Astrocyte (in vitro differentiated cells and primary cell): ENCODE measurements around the gene ESCO1. TPM values are rescaled to one million over a fixed set of nuclear protein-coding genes. Genes with fewer than 3 reads are reported as not detected.

ENCODE experiments used
- DNase-seq: peaks from one replicate; pipeline ENCODE4 v3.0.0-alpha.2; 2010; ENCODE audit warnings: low read depth
- FAIRE-seq: peaks from 2 replicates; lab custom pipeline; 2011; peaks lifted over from hg19 to GRCh38; lab: Jason Lieb, UNC
- H2AFZ ChIP-seq: 2 replicates; pipeline ENCODE4 v1.6.0; 2012; ENCODE audit warnings: low read depth, low read length, inconsistent platforms
- H3K27ac ChIP-seq: 2 replicates; pipeline ENCODE4 v1.5.1; 2011; ENCODE audit warnings: low read depth, low read length, inconsistent platforms
- H3K27me3 ChIP-seq: 2 replicates; pipeline ENCODE4 v1.6.0; 2011; ENCODE audit warnings: low read length, inconsistent platforms; ENCODE audit not compliant: insufficient read depth
- H3K36me3 ChIP-seq: 2 replicates; pipeline ENCODE4 v1.5.1; 2011; ENCODE audit warnings: low read length, inconsistent platforms; ENCODE audit not compliant: insufficient read depth
- H3K4me1 ChIP-seq: 2 replicates; pipeline ENCODE4 v1.5.1; 2011; ENCODE audit warnings: low read length, inconsistent platforms; ENCODE audit not compliant: insufficient read depth
- H3K4me2 ChIP-seq: 2 replicates; pipeline ENCODE4 v1.6.0; 2012; ENCODE audit warnings: low read length, inconsistent platforms
- H3K4me3 ChIP-seq: 2 replicates; pipeline ENCODE4 v1.5.1; 2011; ENCODE audit warnings: low read depth, mild to moderate bottlenecking, low read length, inconsistent platforms; ENCODE audit not compliant: insufficient read depth
- H3K79me2 ChIP-seq: 2 replicates; pipeline ENCODE4 v1.6.0; 2012; ENCODE audit warnings: mild to moderate bottlenecking, low read length, inconsistent platforms; ENCODE audit not compliant: insufficient read depth
- H3K9ac ChIP-seq: 2 replicates; pipeline ENCODE4 v1.6.0; 2012; ENCODE audit warnings: mild to moderate bottlenecking, low read length, inconsistent platforms
- H3K9me3 ChIP-seq: 2 replicates; pipeline ENCODE4 v1.5.1; 2012; ENCODE audit warnings: low read depth, mild to moderate bottlenecking, low read length, inconsistent platforms; ENCODE audit not compliant: insufficient read depth
- H4K20me1 ChIP-seq: 2 replicates; pipeline ENCODE4 v1.6.0; 2012; ENCODE audit warnings: low read length, inconsistent platforms; ENCODE audit not compliant: insufficient read depth
- H3K27ac Mint-ChIP-seq: one replicate; pipeline ENCODE4 v1.8.0; 2021; ENCODE audit warnings: mild to moderate bottlenecking, mixed read lengths; ENCODE audit not compliant: unreplicated experiment
- H3K27me3 Mint-ChIP-seq: one replicate; pipeline ENCODE4 v1.8.0; 2021; ENCODE audit warnings: low read depth, mixed read lengths; ENCODE audit not compliant: unreplicated experiment
- H3K36me3 Mint-ChIP-seq: one replicate; pipeline ENCODE4 v1.8.0; 2021; ENCODE audit warnings: low read depth, mixed read lengths; ENCODE audit not compliant: unreplicated experiment
- H3K4me1 Mint-ChIP-seq: one replicate; pipeline ENCODE4 v1.8.0; 2021; ENCODE audit warnings: low read depth, mixed read lengths; ENCODE audit not compliant: unreplicated experiment
- H3K4me3 Mint-ChIP-seq: one replicate; pipeline ENCODE4 v1.8.0; 2021; ENCODE audit warnings: mild to moderate bottlenecking, moderate library complexity, mixed read lengths; ENCODE audit not compliant: unreplicated experiment
- H3K9me3 Mint-ChIP-seq: one replicate; pipeline ENCODE4 v1.8.0; 2021; ENCODE audit warnings: mild to moderate bottlenecking, mixed read lengths; ENCODE audit not compliant: unreplicated experiment
- EZH2 ChIP-seq: IDR thresholded peaks from 2 replicates; pipeline ENCODE4 v1.6.1; 2012; ENCODE audit warnings: mild to moderate bottlenecking, low read length, inconsistent platforms; ENCODE audit not compliant: insufficient read depth
- total RNA-seq: library from RNA; stranded (reverse); gene quantifications from 2 replicates; pipeline ENCODE4 v1.2.1, GENCODE V29; 2021
- TF ChIP-seq, protein P1 (sequence below): IDR thresholded peaks from 2 replicates; pipeline ENCODE4 v1.5.1; 2011; ENCODE audit warnings: low read depth, mild to moderate bottlenecking, inconsistent platforms, low read length, moderate library complexity; ENCODE audit not compliant: insufficient read depth

ESCO1 gene
- total RNA-seq, 1 donor from 2014 or later, result 17.5 TPM

DNA sequence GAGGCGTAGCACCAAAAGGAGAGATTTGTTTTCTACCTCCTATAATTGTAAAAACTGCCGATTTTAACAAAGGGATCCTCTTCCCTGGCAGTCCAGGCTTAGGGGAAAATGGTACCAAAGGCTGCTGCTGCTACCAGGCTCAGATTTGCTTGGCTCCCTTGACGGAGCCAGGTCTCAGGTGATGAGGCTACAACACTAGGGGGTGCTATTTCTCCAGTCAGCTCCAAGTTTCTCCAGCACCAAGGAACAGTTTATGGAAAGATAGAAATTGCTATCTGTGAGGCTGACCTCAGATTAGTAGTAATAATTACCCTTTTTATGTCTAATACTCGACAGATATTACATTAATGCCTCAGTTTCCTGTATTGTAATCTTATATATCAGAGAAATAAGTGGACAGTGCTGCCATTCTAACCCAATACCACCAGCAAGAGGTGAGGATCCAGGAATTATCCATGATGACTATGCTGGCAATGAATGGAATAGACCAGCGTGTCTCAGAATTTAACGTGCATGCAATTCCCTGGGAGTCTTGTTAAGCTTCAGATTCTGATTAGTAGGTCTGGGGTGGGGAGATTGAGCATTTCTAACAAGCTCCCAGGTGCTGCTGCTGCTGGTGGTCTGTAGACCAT lies 111.3 kb downstream of the ESCO1 start:
- no peaks in the 10 kb centered on the region for H3K27me3 Mint-ChIP-seq
- Histone ChIP-seq H3K4me1 (peaks cover 11% of the 10 kb centered on the region), H4K20me1 (no peaks in the 10 kb centered on the region), H3K4me3 (no peak overlapping the region), H3K9me3 (no peaks in the 10 kb centered on the region), H3K36me3 (no peaks in the 10 kb centered on the region), H3K27ac (no peak overlapping the region), H3K27me3 (no peaks in the 10 kb centered on the region), H2AFZ (no peak overlapping the region), H3K9ac (no peak overlapping the region), H3K4me2 (no peak overlapping the region), H3K79me2 (no peaks in the 10 kb centered on the region)
- DNase-seq (peak; percentile 12), FAIRE-seq (no peak)
- TF ChIP-seq, protein P1, sequence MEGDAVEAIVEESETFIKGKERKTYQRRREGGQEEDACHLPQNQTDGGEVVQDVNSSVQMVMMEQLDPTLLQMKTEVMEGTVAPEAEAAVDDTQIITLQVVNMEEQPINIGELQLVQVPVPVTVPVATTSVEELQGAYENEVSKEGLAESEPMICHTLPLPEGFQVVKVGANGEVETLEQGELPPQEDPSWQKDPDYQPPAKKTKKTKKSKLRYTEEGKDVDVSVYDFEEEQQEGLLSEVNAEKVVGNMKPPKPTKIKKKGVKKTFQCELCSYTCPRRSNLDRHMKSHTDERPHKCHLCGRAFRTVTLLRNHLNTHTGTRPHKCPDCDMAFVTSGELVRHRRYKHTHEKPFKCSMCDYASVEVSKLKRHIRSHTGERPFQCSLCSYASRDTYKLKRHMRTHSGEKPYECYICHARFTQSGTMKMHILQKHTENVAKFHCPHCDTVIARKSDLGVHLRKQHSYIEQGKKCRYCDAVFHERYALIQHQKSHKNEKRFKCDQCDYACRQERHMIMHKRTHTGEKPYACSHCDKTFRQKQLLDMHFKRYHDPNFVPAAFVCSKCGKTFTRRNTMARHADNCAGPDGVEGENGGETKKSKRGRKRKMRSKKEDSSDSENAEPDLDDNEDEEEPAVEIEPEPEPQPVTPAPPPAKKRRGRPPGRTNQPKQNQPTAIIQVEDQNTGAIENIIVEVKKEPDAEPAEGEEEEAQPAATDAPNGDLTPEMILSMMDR, result peak; percentile 62
- TF ChIP-seq EZH2, result no peak
- no peak overlapping the region for H3K27ac Mint-ChIP-seq
- peaks cover 15% of the 10 kb centered on the region for H3K4me1 Mint-ChIP-seq
- H3K36me3 Mint-ChIP-seq, result no peaks in the 10 kb centered on the region
- H3K4me3 Mint-ChIP-seq, result no peak overlapping the region
- no peaks in the 10 kb centered on the region for H3K9me3 Mint-ChIP-seq

DNA sequence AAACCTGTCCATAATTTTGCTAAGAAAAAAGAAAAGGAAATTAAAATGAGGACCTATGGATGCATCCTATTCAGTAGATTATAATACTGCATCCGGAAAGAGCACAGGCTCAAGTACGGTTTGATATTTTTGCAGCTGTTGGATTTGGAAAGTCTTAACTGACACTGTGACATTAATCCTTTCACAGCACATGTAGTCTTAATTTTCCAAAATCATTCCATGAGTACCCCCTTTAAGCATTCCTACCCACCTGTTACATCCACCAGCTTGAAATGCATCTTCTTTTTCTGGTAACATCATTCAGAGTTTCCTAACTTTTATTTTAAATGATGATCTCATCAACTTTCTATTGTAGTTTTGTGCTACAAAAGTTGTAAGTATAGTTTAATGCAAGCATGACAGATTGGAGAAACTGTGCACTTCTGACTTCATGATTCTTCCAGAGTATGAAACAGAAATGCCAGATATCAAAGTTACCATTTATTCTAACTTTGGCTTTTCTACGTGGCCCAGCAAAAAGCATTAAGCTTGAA lies 113.5 kb downstream of the ESCO1 start:
- no peak for FAIRE-seq
- Histone ChIP-seq H3K27me3 (no peaks in the 10 kb centered on the region), H4K20me1 (no peaks in the 10 kb centered on the region), H3K4me2 (no peak overlapping the region), H3K79me2 (no peaks in the 10 kb centered on the region), H3K36me3 (no peaks in the 10 kb centered on the region), H2AFZ (no peak overlapping the region), H3K4me3 (no peak overlapping the region), H3K9ac (no peak overlapping the region), H3K27ac (no peak overlapping the region), H3K4me1 (peaks cover 11% of the 10 kb centered on the region), H3K9me3 (no peaks in the 10 kb centered on the region)
- H3K27ac Mint-ChIP-seq, result no peak overlapping the region
- H3K4me1 Mint-ChIP-seq, result peaks cover 15% of the 10 kb centered on the region
- no peak for DNase-seq
- H3K36me3 Mint-ChIP-seq, result no peaks in the 10 kb centered on the region
- H3K9me3 Mint-ChIP-seq, result no peaks in the 10 kb centered on the region
- no peak overlapping the region for H3K4me3 Mint-ChIP-seq
- TF ChIP-seq, protein P1, result no peak
- no peak for TF ChIP-seq EZH2
- H3K27me3 Mint-ChIP-seq, result no peaks in the 10 kb centered on the region
